GM10248 (cell line): ENCODE data around the gene MYG1.
A peak's percentile ranks its signal among the peaks of the same experiment; 100 is the strongest.

Source experiments
- CTCF ChIA-PET: fragments of 300-600 bp; sonication (Branson Sonifier 250); formaldehyde crosslinking; extraction: SDS; loops from one replicate; lab custom pipeline; 2021; ENCODE audit warnings: antibody characterized with exemption; lab: Yijun Ruan, JAX
- POLR2A ChIA-PET: fragments of 350-650 bp; sonication (Branson Sonifier 250); formaldehyde crosslinking; extraction: SDS; loops from one replicate; lab custom pipeline; 2020; ENCODE audit warnings: antibody characterized with exemption; lab: Yijun Ruan, JAX
- DNase-seq: peaks from one replicate; pipeline ENCODE4 v3.0.0; 2012; ENCODE audit errors: extremely low spot score
- CTCF ChIP-seq: IDR thresholded peaks from 2 replicates; pipeline ENCODE4 v1.5.1; 2012; ENCODE audit warnings: mild to moderate bottlenecking, low read depth; ENCODE audit errors: extremely low read depth, missing control alignments, control extremely low read depth

The MYG1 gene

GRCh38 chr12:53324113-53324778, 24.8 kb downstream of the MYG1 start:
- peak; percentile 76 for DNase-seq
- ChIA-PET CTCF (interaction anchor here (0.6 to 17.1 kb wide), 30 partner anchors 8 to 423 kb away, joined by 3 to 442 read pairs (median 4); partner anchors contain the start of genes AMHR2, ESPL1, ITGB7 and MAP3K12), POLR2A (interaction anchor here (1.0 to 2.9 kb wide), 2 partner anchors 21 to 25 kb away, joined by 4 to 13 read pairs; partner anchors contain the start of gene MYG1)
- TF ChIP-seq CTCF, result no peak

GRCh38 chr12:53324779-53325510, 25.4 kb downstream of the MYG1 start:
- ChIA-PET POLR2A (interaction anchor here (1.0 to 2.9 kb wide), 2 partner anchors 20 to 25 kb away, joined by 4 to 13 read pairs; partner anchors contain the start of gene MYG1), CTCF (interaction anchor here (0.6 to 17.1 kb wide), 20 partner anchors 8 to 274 kb away, joined by 3 to 442 read pairs (median 6); partner anchors contain the start of genes AMHR2, ITGB7, MYG1 and NPFF)
- DNase-seq, result peak; percentile 94
- peak; percentile 79 for TF ChIP-seq CTCF

- POLR2A ChIA-PET, result interaction anchor here (1.0 to 2.9 kb wide), 2 partner anchors 19 to 26 kb away, joined by 4 to 13 read pairs; partner anchors contain the start of gene MYG1
- CTCF ChIA-PET, result interaction anchor here (0.6 to 17.1 kb wide), 19 partner anchors 7 to 274 kb away, joined by 3 to 442 read pairs (median 7); partner anchors contain the start of genes AMHR2, ITGB7, MYG1 and NPFF
- TF ChIP-seq CTCF, result no peak
- no peak for DNase-seq
Measured at GRCh38 chr12:53325511-53326061, 26.1 kb downstream of the MYG1 start.

GRCh38 chr12:53326460-53327185, 27.1 kb downstream of the MYG1 start:
- no peak for TF ChIP-seq CTCF
- CTCF ChIA-PET, result interaction anchor here (0.8 to 17.1 kb wide), 9 partner anchors 9 to 183 kb away, joined by 3 to 442 read pairs (median 8); partner anchors contain the start of genes ESPL1, ITGB7, MYG1 and NPFF
- DNase-seq, result no peak
- POLR2A ChIA-PET, result interaction anchor here (2.9 kb wide), 1 partner anchor 18 kb away, joined by 13 read pairs; no protein-coding TSS in a partner anchor

- CTCF ChIA-PET, result interaction anchor here (0.6 to 17.1 kb wide), 13 partner anchors 10 to 189 kb away, joined by 3 to 442 read pairs (median 5); partner anchors contain the start of genes ESPL1, ITGB7, MYG1 and NPFF
- peak; percentile 41 for TF ChIP-seq CTCF
Measured at GRCh38 chr12:53327435-53328042, 28.0 kb downstream of the MYG1 start.

More at GRCh38 chr12:53327435-53328042, 28.0 kb downstream of the MYG1 start:
- POLR2A ChIA-PET, result no interaction called here
- DNase-seq, result no peak
